Activated T-cell treated with anti-CD3 and anti-CD28 coated beads, Interleukin-2, amount 50 U/mL, for 24 hours (primary cell): ENCODE results near the gene ACSL5.
A peak's percentile ranks its signal among the peaks of the same experiment; 100 is the strongest.
"Not testable (repeated sequence)": the region's sequence is repeated elsewhere in the genome, so short reads cannot be mapped to it uniquely, and the experiment has no call there.

Experiments used
- DNase-seq: peaks from one replicate; pipeline ENCODE4 v3.0.0-alpha.2; 2020
- H3K27ac Mint-ChIP-seq: 2 replicates; pipeline ENCODE4 v1.8.0; 2020; ENCODE audit warnings: mild to moderate bottlenecking, mixed read lengths
- H3K27me3 Mint-ChIP-seq: 2 replicates; pipeline ENCODE4 v1.8.0; 2020; ENCODE audit warnings: mixed read lengths
- H3K36me3 Mint-ChIP-seq: 2 replicates; pipeline ENCODE4 v1.8.0; 2020; ENCODE audit warnings: low read depth, mixed read lengths
- H3K4me1 Mint-ChIP-seq: 2 replicates; pipeline ENCODE4 v1.8.0; 2020; ENCODE audit warnings: low read depth, mixed read lengths
- H3K4me3 Mint-ChIP-seq: 2 replicates; pipeline ENCODE4 v1.8.0; 2020; ENCODE audit warnings: mild to moderate bottlenecking, moderate library complexity, mixed read lengths
- H3K9me3 Mint-ChIP-seq: 2 replicates; pipeline ENCODE4 v1.8.0; 2020; ENCODE audit warnings: mixed read lengths

Gene ACSL5

DNA sequence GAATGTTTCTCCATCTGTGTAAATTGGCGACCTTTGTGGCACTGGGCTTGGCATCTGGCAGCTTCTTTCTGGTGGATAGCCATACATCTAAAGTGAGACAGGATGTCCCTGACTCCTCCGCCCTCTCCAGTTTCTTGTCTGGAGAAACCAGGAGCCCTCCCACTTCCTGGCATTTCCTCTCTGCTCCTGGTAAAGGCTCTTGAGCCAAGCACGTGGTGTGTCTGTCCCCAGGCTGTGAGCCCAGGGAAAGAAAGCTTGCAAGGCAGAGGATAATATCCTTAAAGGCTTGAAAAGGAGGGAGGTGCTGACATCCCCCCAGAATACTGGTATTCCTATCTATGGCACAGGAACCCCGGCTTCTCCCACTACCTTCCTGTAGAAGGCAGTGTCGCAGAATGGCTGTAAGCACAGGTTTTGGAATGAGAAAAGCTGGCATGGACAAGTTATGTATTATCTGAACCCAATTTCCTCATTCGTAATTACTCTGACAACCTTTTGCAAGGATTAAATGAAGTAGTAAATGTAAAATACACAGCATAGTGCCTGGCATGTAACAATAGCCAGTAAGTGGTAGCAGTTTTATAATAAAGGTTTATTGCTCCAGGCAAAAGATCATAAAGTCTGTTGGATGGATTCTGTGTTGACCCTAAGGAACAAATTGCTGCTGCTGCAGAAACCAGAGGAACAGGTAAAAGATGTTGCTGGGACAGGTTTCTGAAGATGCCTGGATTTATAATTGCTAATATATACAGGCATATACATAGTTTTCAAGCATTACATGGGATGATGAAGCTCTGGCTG lies 11.8 kb upstream of the ACSL5 start:
- Mint-ChIP-seq H3K36me3 (no peaks in the 10 kb centered on the region), H3K4me1 (no peaks in the 10 kb centered on the region), H3K27ac (no peak overlapping the region), H3K9me3 (no peaks in the 10 kb centered on the region), H3K27me3 (peaks cover 6% of the 10 kb centered on the region), H3K4me3 (no peak overlapping the region)
- DNase-seq: no peak

DNA sequence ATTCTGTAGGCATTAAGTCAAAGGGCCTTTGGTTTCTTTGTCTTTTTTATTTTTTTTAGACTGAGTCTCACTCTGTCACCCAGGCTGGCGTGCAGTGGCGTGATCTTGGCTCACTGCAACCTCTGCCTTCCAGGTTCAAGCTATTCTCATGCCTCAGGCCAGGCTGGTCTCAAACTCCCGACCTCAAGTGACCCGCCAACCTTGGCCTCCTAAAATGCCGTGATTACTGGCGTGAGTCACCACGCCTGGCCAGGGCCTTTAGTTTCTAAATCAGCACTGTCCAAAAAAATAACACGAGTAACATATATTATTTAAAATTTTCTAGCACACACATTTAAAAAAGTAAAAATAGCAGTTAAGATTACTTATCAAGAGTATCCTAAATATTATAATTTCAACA lies 11.1 kb upstream of the ACSL5 start:
- Mint-ChIP-seq H3K27ac (no peak overlapping the region), H3K36me3 (no peaks in the 10 kb centered on the region), H3K4me3 (no peak overlapping the region), H3K9me3 (no peaks in the 10 kb centered on the region), H3K27me3 (peaks cover 6% of the 10 kb centered on the region), H3K4me1 (no peaks in the 10 kb centered on the region)
- no peak for DNase-seq

DNA sequence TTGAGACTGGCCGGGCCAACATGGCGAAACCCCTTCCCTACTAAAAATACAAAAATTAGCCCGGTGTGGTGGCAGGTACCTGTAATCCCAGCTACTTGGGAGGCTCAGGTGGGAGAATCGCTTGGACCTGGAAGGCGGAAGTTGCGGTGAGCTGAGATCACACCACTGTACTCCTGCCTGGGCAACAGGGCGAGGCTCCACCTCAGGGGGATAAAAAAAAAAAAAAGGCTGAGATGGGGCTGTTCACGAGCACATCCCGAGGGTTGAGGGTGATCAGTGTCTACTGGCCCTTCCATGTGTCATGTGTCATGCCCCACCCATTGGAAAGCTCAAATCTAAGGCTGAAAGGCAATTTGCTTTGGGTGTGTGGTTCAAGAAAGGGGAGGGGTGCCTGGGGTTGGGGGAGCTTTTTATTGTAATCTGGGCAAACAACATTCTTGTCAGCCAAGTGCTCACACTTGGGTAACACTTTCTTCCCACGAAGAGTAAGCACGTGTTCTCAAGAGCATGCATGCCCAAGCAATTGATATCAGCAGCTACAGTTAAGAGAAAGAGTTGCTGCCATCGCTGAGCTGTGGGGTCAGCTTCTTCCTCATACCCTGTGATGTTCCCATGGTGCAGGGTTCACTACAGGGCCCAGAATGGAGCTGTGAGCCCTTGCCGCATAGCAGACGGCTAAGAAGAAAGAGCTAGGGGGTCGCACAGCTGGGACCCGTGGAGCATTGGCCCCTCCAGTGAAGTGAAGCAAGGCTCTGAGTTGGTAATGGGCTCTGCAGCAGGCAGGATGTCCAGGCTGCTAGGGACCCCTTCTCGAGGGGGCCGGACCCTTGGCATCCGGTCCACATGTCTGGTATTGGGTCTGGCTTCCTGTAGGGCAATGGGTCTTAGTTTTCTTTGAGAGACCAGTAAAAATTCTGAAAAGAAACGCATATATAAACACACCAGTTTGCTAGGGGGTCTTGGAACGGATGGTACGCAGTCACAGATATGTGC lies 9.9 kb upstream of the ACSL5 start:
- Mint-ChIP-seq H3K27me3 (peaks cover 6% of the 10 kb centered on the region), H3K27ac (no peak overlapping the region), H3K9me3 (no peaks in the 10 kb centered on the region), H3K4me1 (no peaks in the 10 kb centered on the region), H3K4me3 (no peak overlapping the region), H3K36me3 (no peaks in the 10 kb centered on the region)
- no peak for DNase-seq

DNA sequence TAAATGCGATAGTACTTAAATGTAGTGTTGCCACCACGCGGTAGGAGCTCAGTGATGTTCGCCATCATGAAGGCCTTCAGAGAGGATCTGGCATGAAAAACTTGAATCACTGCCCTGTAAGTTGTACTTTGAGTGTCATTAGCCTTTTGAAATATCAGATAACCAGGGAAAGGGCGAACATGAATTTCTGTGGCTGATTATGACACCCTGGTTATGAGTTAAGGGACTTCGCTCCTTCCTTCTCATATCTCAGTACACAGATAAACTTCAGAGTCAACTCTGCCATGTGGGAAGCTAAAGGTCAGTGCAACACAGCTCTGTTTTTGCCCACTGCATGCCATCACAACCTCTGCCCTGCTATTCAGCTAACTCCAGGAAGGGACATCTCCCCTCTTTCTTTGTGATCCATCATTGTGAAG lies 8.9 kb upstream of the ACSL5 start:
- no peak overlapping the region for H3K27ac Mint-ChIP-seq
- no peaks in the 10 kb centered on the region for H3K36me3 Mint-ChIP-seq
- no peak overlapping the region for H3K4me3 Mint-ChIP-seq
- peaks cover 6% of the 10 kb centered on the region for H3K27me3 Mint-ChIP-seq
- peaks cover 5% of the 10 kb centered on the region for H3K4me1 Mint-ChIP-seq
- DNase-seq: no peak
- no peaks in the 10 kb centered on the region for H3K9me3 Mint-ChIP-seq

DNA sequence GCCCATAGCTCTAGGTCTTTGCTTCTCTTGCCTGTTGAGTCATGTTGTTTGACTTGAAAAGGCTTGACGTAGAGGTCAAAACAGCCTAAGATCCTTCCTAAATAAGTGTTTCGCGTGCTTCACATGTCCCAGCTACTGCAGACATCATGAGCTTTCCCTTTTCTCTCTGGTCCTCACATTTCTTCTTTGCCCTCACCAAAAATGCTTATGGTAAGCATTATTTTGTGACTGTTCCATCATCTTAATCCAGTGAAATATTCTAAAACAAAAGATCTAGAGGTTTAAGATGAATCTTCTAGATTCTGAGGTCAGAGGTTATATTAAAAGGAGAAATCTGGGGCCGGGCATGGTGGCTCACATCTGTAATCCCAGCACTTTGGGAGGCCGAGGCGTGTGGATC lies 8.5 kb upstream of the ACSL5 start:
- H3K36me3 Mint-ChIP-seq: no peaks in the 10 kb centered on the region
- H3K9me3 Mint-ChIP-seq: no peaks in the 10 kb centered on the region
- peaks cover 6% of the 10 kb centered on the region for H3K27me3 Mint-ChIP-seq
- no peak overlapping the region for H3K27ac Mint-ChIP-seq
- DNase-seq: no peak
- peaks cover 5% of the 10 kb centered on the region for H3K4me1 Mint-ChIP-seq
- H3K4me3 Mint-ChIP-seq: no peak overlapping the region

DNA sequence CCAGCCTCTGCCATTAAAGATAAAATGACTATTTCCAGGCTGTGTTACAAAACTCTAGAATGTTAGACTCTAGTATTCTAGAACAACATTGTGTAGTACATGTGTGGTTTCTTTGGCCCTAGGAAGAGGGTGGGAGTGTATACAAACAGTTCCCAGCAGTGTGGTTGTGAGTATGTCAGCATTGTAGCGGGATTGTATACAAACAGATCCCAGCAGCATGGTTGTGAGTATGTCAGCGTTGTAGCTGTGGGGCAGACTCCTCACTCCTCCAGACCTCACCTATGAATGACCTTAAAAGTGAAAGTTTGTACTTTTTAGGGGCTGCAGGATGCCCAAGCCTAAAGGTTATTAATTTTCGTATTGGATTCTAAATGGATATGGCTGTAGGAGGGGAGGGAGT lies 6.9 kb upstream of the ACSL5 start:
- no peak overlapping the region for H3K27ac Mint-ChIP-seq
- peaks cover 6% of the 10 kb centered on the region for H3K27me3 Mint-ChIP-seq
- no peak overlapping the region for H3K4me3 Mint-ChIP-seq
- no peak for DNase-seq
- peaks cover 11% of the 10 kb centered on the region for H3K4me1 Mint-ChIP-seq
- H3K36me3 Mint-ChIP-seq: no peaks in the 10 kb centered on the region
- H3K9me3 Mint-ChIP-seq: no peaks in the 10 kb centered on the region

DNA sequence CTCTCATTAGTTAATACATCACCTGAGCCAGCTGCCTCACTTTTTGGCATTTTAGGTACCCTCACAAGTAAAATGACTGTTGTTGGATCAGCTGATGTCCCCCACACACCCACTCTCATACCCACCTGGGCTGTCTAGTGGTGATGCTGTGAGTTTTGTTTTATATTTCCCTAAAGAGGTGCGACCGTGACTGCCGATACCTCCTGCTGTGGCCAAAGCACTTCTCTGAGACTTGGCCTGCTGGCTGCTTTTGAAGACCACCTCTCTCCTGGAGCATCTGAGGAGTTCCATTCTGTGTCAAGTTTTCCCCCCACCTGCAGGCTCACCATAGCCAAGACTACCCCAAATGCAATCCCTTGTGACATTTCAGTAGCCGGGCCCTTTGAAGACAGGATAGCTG lies 6.4 kb upstream of the ACSL5 start:
- H3K4me1 Mint-ChIP-seq: peaks cover 17% of the 10 kb centered on the region
- DNase-seq: no peak
- H3K9me3 Mint-ChIP-seq: no peaks in the 10 kb centered on the region
- no peak overlapping the region for H3K27ac Mint-ChIP-seq
- peaks cover 6% of the 10 kb centered on the region for H3K27me3 Mint-ChIP-seq
- H3K4me3 Mint-ChIP-seq: no peak overlapping the region
- no peaks in the 10 kb centered on the region for H3K36me3 Mint-ChIP-seq

DNA sequence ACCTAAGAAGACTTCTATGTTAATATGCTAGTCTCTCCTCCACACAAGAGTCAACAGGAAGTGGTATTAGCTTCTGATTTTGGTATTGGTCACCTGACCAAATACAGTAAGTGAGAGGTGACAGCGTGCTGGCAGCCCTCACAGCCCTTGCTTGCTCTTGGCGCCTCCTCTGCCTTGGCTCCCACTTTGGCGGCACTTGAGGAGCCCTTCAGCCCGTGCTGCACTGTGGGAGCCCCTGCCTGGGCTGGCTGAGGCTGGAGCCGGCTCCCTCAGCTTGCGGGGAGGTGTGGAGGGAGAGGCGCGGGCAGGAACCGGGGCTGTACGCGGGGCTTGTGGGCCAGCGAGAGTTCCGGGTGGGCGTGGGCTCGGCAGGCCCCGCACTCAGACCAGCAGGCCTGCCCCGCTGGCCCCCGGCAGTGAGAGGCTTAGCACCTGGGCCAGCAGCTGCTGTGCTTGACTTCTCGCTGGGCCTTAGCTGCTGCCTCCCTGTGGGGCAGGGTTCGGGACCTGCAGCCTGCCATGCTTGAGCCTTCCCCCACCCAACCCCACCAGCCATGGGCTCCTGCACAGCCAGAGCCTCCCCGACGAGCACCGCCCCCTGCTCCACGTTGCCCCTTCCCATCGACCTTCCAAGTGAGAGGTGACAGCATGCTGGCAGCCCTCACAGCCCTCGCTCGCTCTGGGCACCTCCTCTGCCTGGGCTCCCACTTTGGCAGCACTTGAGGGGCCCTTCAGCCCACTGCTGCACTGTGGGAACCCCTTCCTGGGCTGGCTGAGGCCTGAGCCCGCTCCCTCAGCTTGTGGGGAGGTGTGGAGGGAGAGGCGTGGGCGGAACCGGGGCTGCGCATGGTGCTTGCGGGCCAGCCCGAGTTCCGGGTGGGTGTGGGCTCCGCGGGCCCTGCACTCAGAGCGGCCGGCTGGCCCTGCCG lies 4.2 kb upstream of the ACSL5 start:
- Mint-ChIP-seq H3K4me3 (no peak overlapping the region), H3K4me1 (peaks cover 32% of the 10 kb centered on the region), H3K27me3 (no peaks in the 10 kb centered on the region), H3K36me3 (no peaks in the 10 kb centered on the region), H3K9me3 (no peaks in the 10 kb centered on the region), H3K27ac (no peak overlapping the region)
- no peak for DNase-seq

DNA sequence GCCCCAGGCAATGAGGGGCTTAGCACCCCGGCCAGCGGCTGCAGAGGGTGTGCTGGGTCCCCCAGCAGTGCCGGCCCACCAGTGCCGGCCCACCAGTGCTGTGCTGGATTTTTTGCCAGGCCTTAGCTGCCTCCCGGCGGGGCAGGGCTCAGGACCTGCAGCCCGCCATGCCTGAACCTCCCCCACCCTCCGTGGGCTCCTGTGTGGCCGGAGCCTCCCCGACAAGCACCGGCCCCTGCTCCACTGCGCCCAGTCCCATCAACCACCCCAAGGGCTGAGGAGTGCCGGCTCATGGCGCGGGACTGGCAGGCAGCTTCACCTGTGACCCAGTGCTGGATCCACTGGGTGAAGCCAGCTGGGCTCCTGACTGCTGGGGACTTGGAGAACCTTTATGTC lies 3.5 kb upstream of the ACSL5 start:
- H3K27ac Mint-ChIP-seq: no peak overlapping the region
- no peak for DNase-seq
- no peak overlapping the region for H3K4me3 Mint-ChIP-seq
- peaks cover 39% of the 10 kb centered on the region for H3K4me1 Mint-ChIP-seq
- H3K36me3 Mint-ChIP-seq: no peaks in the 10 kb centered on the region
- H3K9me3 Mint-ChIP-seq: no peaks in the 10 kb centered on the region
- no peaks in the 10 kb centered on the region for H3K27me3 Mint-ChIP-seq

DNA sequence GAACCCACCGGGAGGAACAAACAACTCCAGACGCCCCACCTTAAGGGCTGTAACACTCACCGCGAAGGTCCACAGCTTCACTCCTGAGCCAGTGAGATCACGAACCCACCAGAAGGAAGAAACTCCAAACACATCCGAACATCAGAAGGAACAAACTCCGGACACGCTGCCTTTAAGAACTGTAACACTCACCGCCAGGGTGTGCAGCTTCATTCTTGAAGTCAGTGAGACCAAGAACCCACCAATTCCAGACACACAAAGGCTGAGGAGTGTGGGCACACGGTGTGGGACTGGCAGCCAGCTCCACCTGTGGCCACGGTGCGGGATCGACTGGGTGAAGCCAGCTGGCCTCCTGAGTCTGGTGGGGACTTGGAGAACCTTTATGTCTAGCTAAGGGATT lies 2.6 kb upstream of the ACSL5 start:
- not testable (repeated sequence) for H3K27ac Mint-ChIP-seq, H3K4me3 Mint-ChIP-seq, H3K27me3 Mint-ChIP-seq, H3K36me3 Mint-ChIP-seq, H3K9me3 Mint-ChIP-seq, DNase-seq
- peaks cover 46% of the 10 kb centered on the region for H3K4me1 Mint-ChIP-seq

DNA sequence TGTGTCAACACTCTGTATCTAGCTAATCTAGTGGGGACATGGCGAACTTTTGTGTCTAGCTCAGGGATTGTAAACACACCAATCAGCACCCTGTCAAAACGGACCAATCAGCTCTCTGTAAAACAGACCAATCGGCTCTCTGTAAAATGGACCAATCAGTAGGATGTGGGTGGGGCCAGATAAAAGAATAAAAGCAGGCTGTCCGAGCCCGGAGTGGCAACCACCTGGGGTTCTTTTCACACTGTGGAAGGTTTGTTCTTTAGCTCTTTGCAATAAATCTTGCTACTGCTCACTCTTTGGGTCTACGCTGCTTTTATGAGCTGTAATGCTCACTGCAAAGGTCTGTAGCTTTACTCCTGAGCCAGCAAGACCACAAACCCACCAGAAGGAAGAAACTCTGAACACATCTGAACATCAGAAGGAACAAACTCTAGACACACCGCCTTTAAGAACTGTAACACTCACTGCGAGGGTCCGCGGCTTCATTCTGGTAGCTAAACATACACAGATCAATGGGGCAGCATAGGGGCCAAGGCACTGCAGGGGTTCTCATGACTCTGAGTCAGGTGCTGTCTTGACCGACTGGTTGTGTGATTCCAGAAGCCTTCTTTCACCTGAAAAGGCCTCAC lies 1.6 kb upstream of the ACSL5 start:
- peaks cover 54% of the 10 kb centered on the region for H3K4me1 Mint-ChIP-seq
- not testable (repeated sequence) for DNase-seq
- H3K36me3 Mint-ChIP-seq: peaks cover 11% of the 10 kb centered on the region

DNA sequence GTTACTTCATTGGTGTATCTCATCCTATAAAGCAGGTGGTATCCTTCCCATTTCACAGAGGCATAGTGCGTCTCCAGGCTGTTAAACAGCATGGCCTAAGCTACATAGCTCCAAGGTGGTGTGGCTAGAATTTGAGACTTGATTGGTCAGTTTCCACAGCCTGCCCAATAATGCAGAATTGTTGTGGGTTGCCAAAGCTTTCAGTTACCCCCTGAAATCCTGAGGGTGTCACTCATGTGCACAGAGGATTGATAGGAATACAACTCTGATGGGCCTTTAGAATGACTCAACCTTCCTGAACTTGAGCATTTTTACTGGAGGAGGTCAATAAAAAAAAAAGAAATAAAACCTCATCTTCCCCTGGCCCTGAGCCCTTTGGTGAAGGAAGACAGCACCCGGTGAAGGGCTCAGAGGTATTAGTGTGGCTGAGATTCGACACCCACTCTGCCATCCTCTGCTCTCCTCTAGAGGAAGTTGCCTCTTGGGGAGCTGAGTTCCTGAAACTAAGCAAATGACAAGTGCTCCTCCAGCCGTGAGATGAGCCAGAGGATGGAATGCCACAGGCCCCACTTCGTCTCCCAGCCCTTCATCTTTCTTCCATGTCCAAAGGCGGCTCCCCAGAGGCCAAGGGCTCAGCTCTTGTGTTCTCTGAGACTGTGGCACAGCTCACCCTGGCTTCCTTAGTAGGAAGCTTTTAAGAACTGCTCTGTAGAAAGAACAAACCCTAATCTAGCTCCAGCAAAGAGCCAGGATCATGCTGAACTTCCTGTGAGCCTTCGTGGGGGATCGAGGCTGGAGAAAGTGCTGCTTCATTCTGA lies 1.0 kb downstream of the ACSL5 start:
- no peaks in the 10 kb centered on the region for H3K27me3 Mint-ChIP-seq
- peak; percentile 58 for DNase-seq
- H3K36me3 Mint-ChIP-seq: peaks cover 27% of the 10 kb centered on the region
- peak overlapping the region; percentile 99 for H3K4me3 Mint-ChIP-seq
- H3K4me1 Mint-ChIP-seq: peaks cover 71% of the 10 kb centered on the region
- peak overlapping the region; percentile 100 for H3K27ac Mint-ChIP-seq
- no peaks in the 10 kb centered on the region for H3K9me3 Mint-ChIP-seq

More for the DNA sequence above, 1.6 kb upstream of the ACSL5 start:
- not testable (repeated sequence) for H3K27me3 Mint-ChIP-seq, H3K9me3 Mint-ChIP-seq, H3K27ac Mint-ChIP-seq, H3K4me3 Mint-ChIP-seq

DNA sequence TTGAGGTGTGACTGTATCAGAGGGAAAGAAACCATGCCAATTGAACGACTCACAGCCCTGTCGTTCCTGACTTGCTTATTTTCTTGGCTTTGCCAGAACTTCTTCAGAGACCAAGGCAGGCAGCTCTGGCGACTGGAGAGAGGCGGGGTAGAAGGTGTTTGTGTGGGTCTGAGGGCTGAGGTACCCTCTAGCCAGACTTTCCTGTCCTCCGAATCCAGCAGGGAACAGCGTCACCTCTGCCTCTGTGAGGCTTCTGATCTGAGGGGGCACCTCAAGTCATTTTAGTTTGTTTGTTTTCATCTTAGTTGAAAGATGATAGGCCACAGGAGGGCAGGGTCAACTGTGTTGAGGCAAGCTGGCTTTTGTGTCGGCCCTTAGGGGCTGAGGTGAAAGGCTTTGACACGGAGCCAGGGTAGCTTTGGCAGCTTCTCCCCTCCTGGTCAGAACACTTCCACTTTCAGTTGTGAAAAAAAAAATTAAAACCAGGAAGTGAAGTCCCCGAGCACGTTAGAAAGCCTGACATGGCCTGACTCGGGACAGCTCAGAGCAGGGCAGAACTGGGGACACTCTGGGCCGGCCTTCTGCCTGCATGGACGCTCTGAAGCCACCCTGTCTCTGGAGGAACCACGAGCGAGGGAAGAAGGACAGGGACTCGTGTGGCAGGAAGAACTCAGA lies 1.9 kb downstream of the ACSL5 start:
- Mint-ChIP-seq H3K4me3 (peak overlapping the region; percentile 99), H3K36me3 (peaks cover 36% of the 10 kb centered on the region), H3K4me1 (peaks cover 76% of the 10 kb centered on the region), H3K9me3 (no peaks in the 10 kb centered on the region), H3K27me3 (no peaks in the 10 kb centered on the region), H3K27ac (peak overlapping the region; percentile 100)
- DNase-seq: peak; percentile 73
